Activated CD4-positive, alpha-beta memory T cell treated with anti-CD3 and anti-CD28 coated beads for 36 hours (primary cell): Measurements from ENCODE around the gene IL1R2. TPM values are rescaled to one million over a fixed set of nuclear protein-coding genes. Genes with fewer than 3 reads are reported as not detected.
"Not testable (repeated sequence)": the region's sequence is repeated elsewhere in the genome, so short reads cannot be mapped to it uniquely, and the experiment has no call there.

Experiments
- CTCF ChIA-PET: fragments of 350-600 bp; sonication (Branson Sonifier 250); formaldehyde crosslinking; loops from one replicate; lab custom pipeline; 2021; ENCODE audit warnings: antibody characterized with exemption, inconsistent platforms; lab: Charles Lee
- POLR2A ChIA-PET: fragments of 350-600 bp; sonication (Branson Sonifier 250); formaldehyde crosslinking; loops from one replicate; lab custom pipeline; 2021; ENCODE audit warnings: antibody characterized with exemption; lab: Charles Lee
- DNase-seq: peaks from one replicate; pipeline ENCODE4 v3.0.0-alpha.2; 2020
- H3K27ac Mint-ChIP-seq: one replicate; pipeline ENCODE4 v1.8.0; 2021; ENCODE audit warnings: mixed read lengths
- H3K27me3 Mint-ChIP-seq: one replicate; pipeline ENCODE4 v1.8.0; 2021; ENCODE audit warnings: mixed read lengths
- H3K36me3 Mint-ChIP-seq: one replicate; pipeline ENCODE4 v1.8.0; 2021; ENCODE audit warnings: mixed read lengths
- H3K4me1 Mint-ChIP-seq: one replicate; pipeline ENCODE4 v1.8.0; 2021; ENCODE audit warnings: low read depth, mixed read lengths
- H3K4me3 Mint-ChIP-seq: one replicate; pipeline ENCODE4 v1.8.0; 2021; ENCODE audit warnings: mild to moderate bottlenecking, mixed read lengths
- H3K9me3 Mint-ChIP-seq: one replicate; pipeline ENCODE4 v1.8.0; 2021; ENCODE audit warnings: mixed read lengths
- intact Hi-C: fragments of 100-400 bp; cut with micrococcal nuclease; formaldehyde crosslinking; loops from one replicate; pipeline ENCODE4 v1.15.1; 2023
- total RNA-seq, 2 experiments: library from RNA; stranded (reverse); gene quantifications; one replicate each; pipeline ENCODE4 v1.2.3, GENCODE V29; 2021

The IL1R2 gene
- total RNA-seq, 2 experiments from 2014 or later = 35.6 to 36.2 TPM

DNA sequence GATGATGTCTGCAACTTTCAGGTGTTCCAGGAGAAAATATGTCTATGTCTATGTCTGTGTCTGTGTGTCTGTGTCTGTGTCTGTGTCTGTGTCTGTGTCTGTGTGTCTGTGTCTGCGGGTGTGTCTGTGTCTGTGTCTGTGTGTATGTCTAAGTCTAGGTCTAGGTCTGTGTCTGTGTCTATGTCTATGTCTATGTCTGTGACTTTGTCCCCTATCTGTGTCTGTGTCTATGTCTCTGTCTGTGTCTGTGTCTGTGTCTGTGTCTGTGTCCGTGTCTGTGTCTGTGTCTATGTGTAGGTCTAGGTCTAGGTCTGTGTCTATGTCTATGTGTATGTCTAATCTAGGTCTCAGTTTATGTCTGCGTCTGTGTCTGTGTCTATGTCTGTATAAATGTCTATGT, 10.5 kb downstream of the IL1R2 start:
- Mint-ChIP-seq H3K27me3 (peaks cover 7% of the 10 kb centered on the region), H3K27ac (no peak overlapping the region), H3K9me3 (no peaks in the 10 kb centered on the region), H3K4me1 (peaks cover 40% of the 10 kb centered on the region), H3K4me3 (no peak overlapping the region), H3K36me3 (peaks cover 4% of the 10 kb centered on the region)
- intact Hi-C loops = no loop called here
- POLR2A ChIA-PET = interaction anchor here (0.6 to 4.1 kb wide), 8 partner anchors 10 to 365 kb away, joined by 3 to 28 read pairs (median 4); partner anchors contain the start of gene IL1R1
- CTCF ChIA-PET = interaction anchor here (0.7 to 4.4 kb wide), 7 partner anchors 9 to 660 kb away, joined by 3 to 46 read pairs (median 12); no protein-coding TSS in a partner anchor
- no peak for DNase-seq

DNA sequence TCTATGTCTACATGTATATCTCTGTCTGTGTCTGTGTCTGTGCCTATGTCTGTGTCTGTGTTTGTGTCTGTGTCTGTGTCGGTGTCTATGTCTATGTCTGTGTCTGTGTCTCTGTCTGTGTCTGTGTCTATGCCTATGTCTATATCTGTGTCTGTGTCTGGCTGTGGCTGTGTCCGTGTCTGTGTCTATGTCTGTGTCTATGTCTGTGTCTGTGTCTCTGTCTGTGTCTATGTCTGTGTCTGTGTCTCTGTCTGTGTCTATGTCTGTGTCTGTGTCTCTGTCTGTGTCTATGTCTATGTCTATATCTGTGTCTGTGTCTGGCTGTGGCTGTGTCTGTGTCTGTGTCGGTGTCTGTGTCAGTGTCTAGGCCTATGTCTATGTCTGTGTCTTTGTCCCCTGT, 11.1 kb downstream of the IL1R2 start:
- H3K27me3 Mint-ChIP-seq, intact Hi-C loops, H3K9me3 Mint-ChIP-seq, POLR2A ChIA-PET, H3K4me3 Mint-ChIP-seq, CTCF ChIA-PET, H3K27ac Mint-ChIP-seq, DNase-seq, H3K36me3 Mint-ChIP-seq: not testable (repeated sequence)
- peaks cover 38% of the 10 kb centered on the region for H3K4me1 Mint-ChIP-seq

DNA sequence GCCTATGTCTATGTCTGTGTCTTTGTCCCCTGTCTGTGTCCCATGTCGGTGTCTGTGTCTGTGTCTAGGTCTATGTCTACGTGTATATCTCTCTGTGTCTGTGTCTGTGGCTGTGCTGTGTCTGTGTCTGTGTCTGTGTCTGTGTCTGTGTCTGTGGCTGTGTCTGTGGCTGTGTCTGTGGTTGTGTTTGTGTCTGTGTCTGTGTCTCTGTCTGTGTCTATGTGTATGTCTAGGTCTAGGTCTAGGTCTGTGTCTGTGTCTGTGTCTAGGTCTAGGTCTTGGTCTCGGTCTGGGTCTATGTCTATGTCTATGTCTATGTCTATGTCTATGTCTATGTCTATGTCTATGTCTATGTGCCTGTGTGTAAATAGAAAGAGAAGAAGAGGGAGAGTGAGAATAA, 11.9 kb downstream of the IL1R2 start:
- POLR2A ChIA-PET = interaction anchor here (1.3 kb wide), 1 partner anchor 103 kb away, joined by 4 read pairs; no protein-coding TSS in a partner anchor

DNA sequence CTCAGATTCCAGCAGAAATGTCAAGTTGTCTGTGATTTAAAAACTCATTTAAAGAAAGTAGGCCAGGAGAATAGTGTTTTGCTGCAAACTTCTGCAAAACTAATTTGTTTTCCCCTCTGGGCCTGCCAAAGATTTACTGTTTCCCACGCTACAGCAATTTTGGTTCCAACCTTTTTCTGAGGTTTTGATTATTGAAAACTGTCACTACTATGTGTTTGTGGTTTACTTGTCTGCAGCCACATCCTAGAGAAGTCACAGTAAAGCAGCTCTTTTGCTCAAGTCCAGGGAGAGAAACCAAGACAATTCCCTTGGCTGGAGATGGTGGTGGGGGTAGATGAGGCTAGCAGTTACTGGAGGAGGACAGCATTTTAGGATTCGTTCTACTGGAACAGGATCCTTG, 12.8 kb downstream of the IL1R2 start:
- H3K27me3 Mint-ChIP-seq = peaks cover 1% of the 10 kb centered on the region
- CTCF ChIA-PET = interaction anchor here (1.1 to 5.4 kb wide), 8 partner anchors 9 to 247 kb away, joined by 3 to 148 read pairs (median 5); no protein-coding TSS in a partner anchor
- peaks cover 24% of the 10 kb centered on the region for H3K4me1 Mint-ChIP-seq
- peak; percentile 24 for DNase-seq
- no peaks in the 10 kb centered on the region for H3K9me3 Mint-ChIP-seq
- POLR2A ChIA-PET = interaction anchor here (1.0 to 1.3 kb wide), 4 partner anchors 58 to 123 kb away, joined by 3 to 4 read pairs (median 4); no protein-coding TSS in a partner anchor
- no peak overlapping the region for H3K27ac Mint-ChIP-seq
- intact Hi-C loops = loop anchor here (2.0 kb wide), 1 partner anchor 110 kb away; no protein-coding TSS in a partner anchor
- H3K36me3 Mint-ChIP-seq = peaks cover 8% of the 10 kb centered on the region
- no peak overlapping the region for H3K4me3 Mint-ChIP-seq

More for the DNA sequence above, 11.9 kb downstream of the IL1R2 start:
- H3K4me1 Mint-ChIP-seq = peaks cover 31% of the 10 kb centered on the region
- H3K36me3 Mint-ChIP-seq = peaks cover 7% of the 10 kb centered on the region
- CTCF ChIA-PET = interaction anchor here (1.1 to 1.5 kb wide), 4 partner anchors 9 to 248 kb away, joined by 3 to 8 read pairs (median 4); no protein-coding TSS in a partner anchor
- DNase-seq = no peak
- intact Hi-C loops = loop anchor here (2.0 kb wide), 1 partner anchor 111 kb away; no protein-coding TSS in a partner anchor
- no peak overlapping the region for H3K4me3 Mint-ChIP-seq
- H3K9me3 Mint-ChIP-seq = no peaks in the 10 kb centered on the region
- no peak overlapping the region for H3K27ac Mint-ChIP-seq
- H3K27me3 Mint-ChIP-seq = peaks cover 1% of the 10 kb centered on the region

DNA sequence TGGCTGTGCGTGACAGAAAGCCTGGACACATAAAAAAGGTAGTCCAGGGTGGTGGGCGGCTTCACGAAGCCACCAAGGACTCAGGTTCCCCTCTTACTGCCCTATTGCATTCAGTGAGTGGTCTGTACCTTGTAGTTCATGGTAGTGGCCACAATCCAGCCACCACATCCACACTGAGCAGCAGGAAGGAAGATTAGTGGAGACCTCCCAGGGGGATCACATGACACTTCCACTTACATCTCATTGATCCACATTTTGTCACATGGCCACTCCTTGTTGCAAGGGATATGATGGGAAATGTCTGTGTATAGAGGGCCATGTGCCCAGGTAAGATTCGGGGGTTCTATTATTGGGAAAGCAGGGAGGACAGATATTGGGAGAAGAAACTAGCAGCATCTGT, 13.7 kb downstream of the IL1R2 start:
- intact Hi-C loops = loop anchor here (2.0 kb wide), 1 partner anchor 109 kb away; no protein-coding TSS in a partner anchor
- Mint-ChIP-seq H3K27ac (no peak overlapping the region), H3K4me3 (no peak overlapping the region), H3K36me3 (peaks cover 13% of the 10 kb centered on the region), H3K4me1 (peaks cover 22% of the 10 kb centered on the region), H3K9me3 (no peaks in the 10 kb centered on the region), H3K27me3 (peaks cover 1% of the 10 kb centered on the region)
- ChIA-PET CTCF (interaction anchor here (0.6 to 5.4 kb wide), 36 partner anchors 10 to 443 kb away, joined by 3 to 148 read pairs (median 5); partner anchors contain the start of gene IL1R1), POLR2A (interaction anchor here (1.0 to 1.2 kb wide), 3 partner anchors 57 to 99 kb away, joined by 3 read pairs; no protein-coding TSS in a partner anchor)
- no peak for DNase-seq

DNA sequence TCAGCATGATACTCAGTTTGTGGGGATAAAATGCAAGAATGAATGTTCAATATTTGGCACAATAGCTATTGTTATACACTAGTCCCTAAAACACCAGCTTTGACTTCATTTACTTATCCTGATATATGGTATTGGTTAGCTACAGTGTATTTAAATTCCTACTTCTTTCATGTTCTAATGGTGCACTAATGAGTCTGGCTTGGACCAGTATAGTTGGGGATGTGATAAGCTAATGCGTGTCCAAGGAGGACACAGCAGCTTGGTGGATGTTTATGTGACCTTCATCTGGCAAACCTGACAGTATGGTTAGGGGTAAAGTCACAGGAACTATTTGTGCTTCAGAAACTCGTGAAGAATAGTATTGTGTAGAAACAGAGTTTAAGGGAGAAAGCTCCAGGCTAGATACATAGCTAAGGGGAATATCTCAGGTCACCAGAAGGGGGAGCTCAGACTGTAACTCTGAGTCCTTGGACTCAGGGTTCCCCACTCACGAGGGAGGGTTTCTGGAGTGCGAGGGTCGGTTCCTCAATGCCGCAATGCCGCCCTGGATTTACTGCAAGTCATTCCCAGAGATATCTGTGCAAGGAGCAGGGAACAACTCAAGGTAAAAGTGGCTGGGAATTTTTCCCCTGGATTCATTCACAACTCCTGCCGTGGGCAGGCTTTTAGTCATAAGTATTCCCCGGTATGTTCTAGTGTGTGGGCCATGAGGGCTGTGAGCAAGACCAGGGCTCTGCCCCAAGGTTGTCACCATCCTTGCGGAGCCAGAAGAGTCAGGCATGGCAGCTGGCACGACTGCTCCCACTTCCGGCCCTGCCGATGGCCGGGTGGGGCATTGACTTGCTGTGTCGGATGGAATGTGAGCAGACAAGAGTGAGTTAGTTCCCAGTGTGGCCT, 14.5 kb downstream of the IL1R2 start:
- Mint-ChIP-seq H3K4me3 (peak overlapping the region; percentile 33), H3K36me3 (peaks cover 20% of the 10 kb centered on the region), H3K4me1 (peaks cover 21% of the 10 kb centered on the region), H3K27me3 (peaks cover 1% of the 10 kb centered on the region), H3K27ac (no peak overlapping the region), H3K9me3 (no peaks in the 10 kb centered on the region)
- intact Hi-C loops = loop anchor here (2.0 kb wide), 1 partner anchor 109 kb away; no protein-coding TSS in a partner anchor
- ChIA-PET CTCF (interaction anchor here (0.6 to 5.4 kb wide), 58 partner anchors 9 to 697 kb away, joined by 3 to 148 read pairs (median 4); partner anchors contain the start of genes IL1R1 and RNF149), POLR2A (interaction anchor here (1.0 kb wide), 1 partner anchor 77 kb away, joined by 3 read pairs; no protein-coding TSS in a partner anchor)
- peak; percentile 51 for DNase-seq

DNA sequence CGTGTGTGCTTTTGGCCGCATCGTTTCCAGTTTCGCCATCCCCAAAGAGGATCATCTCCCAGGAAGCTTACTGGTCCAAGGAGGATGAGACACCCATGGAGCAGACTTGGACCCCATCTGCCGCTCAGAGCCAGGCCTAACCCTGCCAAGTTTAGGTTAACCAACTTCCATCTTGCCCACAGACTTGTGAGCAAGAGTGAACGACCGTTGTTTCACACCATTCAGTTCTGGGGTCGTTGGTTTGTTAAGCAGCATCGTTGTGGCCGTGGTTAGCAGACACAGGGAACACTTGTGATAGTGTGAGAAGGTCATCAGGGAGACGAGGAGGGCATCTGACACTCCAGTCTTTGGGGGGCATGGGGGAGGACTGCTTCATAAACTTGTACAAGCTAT, 15.1 kb downstream of the IL1R2 start:
- ChIA-PET POLR2A (no interaction called here), CTCF (interaction anchor here (1.0 to 5.4 kb wide), 23 partner anchors 8 to 430 kb away, joined by 3 to 148 read pairs (median 7); partner anchors contain the start of gene IL1R1)
- intact Hi-C loops = no loop called here
- no peak for DNase-seq
- Mint-ChIP-seq H3K36me3 (peaks cover 20% of the 10 kb centered on the region), H3K9me3 (no peaks in the 10 kb centered on the region), H3K27ac (no peak overlapping the region), H3K4me1 (peaks cover 25% of the 10 kb centered on the region), H3K4me3 (peak overlapping the region; percentile 33), H3K27me3 (peaks cover 1% of the 10 kb centered on the region)

DNA sequence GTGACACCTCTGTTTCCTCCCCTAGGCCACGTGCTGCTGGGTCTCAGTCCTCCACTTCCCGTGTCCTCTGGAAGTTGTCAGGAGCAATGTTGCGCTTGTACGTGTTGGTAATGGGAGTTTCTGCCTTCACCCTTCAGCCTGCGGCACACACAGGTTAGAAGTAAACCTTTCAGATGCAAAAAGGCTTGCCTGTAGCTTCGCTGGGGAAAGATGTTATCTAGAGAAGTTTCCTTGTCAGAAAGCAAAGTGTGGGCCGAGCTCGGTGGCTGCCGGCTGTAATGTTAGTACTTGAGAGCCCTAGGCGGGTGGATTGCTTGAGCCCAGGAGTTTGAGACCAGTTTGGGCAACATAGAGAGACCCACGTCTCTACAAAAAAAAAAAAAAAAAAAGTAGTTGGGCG, 16.7 kb downstream of the IL1R2 start:
- Mint-ChIP-seq H3K27me3 (peaks cover 1% of the 10 kb centered on the region), H3K27ac (no peak overlapping the region), H3K36me3 (peaks cover 27% of the 10 kb centered on the region), H3K4me3 (no peak overlapping the region), H3K9me3 (peaks cover 3% of the 10 kb centered on the region), H3K4me1 (peaks cover 38% of the 10 kb centered on the region)
- CTCF ChIA-PET = interaction anchor here (1.0 to 5.4 kb wide), 6 partner anchors 11 to 348 kb away, joined by 3 to 148 read pairs (median 26); no protein-coding TSS in a partner anchor
- POLR2A ChIA-PET = interaction anchor here (1.1 kb wide), 1 partner anchor 133 kb away, joined by 3 read pairs; no protein-coding TSS in a partner anchor
- DNase-seq = no peak
- intact Hi-C loops = no loop called here

DNA sequence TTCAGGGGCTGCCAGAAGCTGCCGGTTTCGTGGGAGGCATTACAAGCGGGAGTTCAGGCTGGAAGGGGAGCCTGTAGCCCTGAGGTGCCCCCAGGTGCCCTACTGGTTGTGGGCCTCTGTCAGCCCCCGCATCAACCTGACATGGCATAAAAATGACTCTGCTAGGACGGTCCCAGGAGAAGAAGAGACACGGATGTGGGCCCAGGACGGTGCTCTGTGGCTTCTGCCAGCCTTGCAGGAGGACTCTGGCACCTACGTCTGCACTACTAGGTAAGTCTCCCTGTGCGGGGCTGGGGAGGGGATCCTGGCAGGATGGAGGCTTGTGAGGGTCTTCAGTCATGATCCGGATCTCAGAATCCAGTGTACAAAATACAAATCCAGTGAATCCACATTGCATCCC, 17.8 kb downstream of the IL1R2 start:
- Mint-ChIP-seq H3K27me3 (peaks cover 1% of the 10 kb centered on the region), H3K9me3 (peaks cover 8% of the 10 kb centered on the region), H3K4me1 (peaks cover 48% of the 10 kb centered on the region), H3K36me3 (peaks cover 32% of the 10 kb centered on the region), H3K4me3 (no peak overlapping the region), H3K27ac (peak overlapping the region; percentile 19)
- DNase-seq = no peak
- intact Hi-C loops = no loop called here
- ChIA-PET CTCF (interaction anchor here (5.0 to 5.4 kb wide), 2 partner anchors 10 to 231 kb away, joined by 48 to 148 read pairs; no protein-coding TSS in a partner anchor), POLR2A (no interaction called here)

DNA sequence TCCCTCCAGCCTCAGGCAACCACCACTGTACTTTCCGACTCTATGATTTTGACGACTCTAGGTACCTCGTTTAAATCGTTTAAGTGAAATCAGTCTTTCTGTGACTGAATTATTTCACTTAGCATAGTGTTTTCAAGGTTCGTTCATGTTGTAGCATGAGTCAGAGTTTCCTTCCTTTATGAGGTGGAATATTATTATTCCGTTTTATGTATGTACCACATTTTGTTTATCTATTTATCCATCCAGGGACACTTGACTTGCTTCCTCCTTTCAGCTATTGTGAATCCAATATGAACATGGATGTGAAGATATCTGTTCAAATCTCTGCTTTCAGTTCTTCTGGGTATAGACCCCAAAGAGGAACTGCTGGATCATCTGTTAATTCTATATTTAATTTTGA, 19.1 kb downstream of the IL1R2 start:
- Mint-ChIP-seq H3K36me3 (peaks cover 34% of the 10 kb centered on the region), H3K27ac (peak overlapping the region; percentile 85), H3K4me1 (peaks cover 49% of the 10 kb centered on the region), H3K27me3 (peaks cover 1% of the 10 kb centered on the region), H3K9me3 (peaks cover 8% of the 10 kb centered on the region), H3K4me3 (peak overlapping the region; percentile 1)
- POLR2A ChIA-PET = interaction anchor here (5.3 kb wide), 1 partner anchor 11 kb away, joined by 28 read pairs; no protein-coding TSS in a partner anchor
- CTCF ChIA-PET = interaction anchor here (0.7 to 5.5 kb wide), 4 partner anchors 9 to 432 kb away, joined by 3 to 39 read pairs (median 4); no protein-coding TSS in a partner anchor
- DNase-seq = no peak
- intact Hi-C loops = no loop called here

DNA sequence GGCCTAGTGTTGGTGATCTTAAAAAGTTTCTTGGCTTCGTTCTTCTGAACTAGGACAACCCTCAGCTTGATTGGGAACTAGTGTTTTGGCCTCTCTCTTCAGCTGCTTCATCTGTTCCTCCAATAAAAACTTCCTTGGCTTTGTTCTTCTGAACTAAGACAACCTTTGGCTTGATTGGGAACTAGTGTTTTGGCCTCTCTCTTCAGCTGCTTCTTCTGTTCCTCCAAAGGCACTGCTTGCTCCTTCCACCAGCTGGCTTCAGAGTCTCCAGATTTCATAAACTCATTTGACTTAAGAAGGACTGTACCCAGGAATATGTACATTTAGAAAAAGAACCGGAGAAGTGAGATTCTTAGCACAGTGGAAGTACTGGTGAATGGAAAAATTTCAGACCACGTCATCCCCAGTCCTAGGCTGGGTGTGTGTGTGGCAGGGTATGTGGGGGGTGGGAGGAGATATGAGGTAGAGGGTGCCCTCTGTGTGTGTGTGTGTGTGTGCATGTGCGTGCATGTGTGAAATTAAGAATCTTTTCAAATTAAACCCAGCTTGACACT, 20.4 kb downstream of the IL1R2 start:
- ChIA-PET POLR2A (interaction anchor here (1.0 to 5.3 kb wide), 2 partner anchors 12 to 50 kb away, joined by 4 to 28 read pairs; no protein-coding TSS in a partner anchor), CTCF (interaction anchor here (0.7 to 5.5 kb wide), 5 partner anchors 8 to 229 kb away, joined by 3 to 39 read pairs (median 5); no protein-coding TSS in a partner anchor)
- peaks cover 49% of the 10 kb centered on the region for H3K4me1 Mint-ChIP-seq
- no peak overlapping the region for H3K4me3 Mint-ChIP-seq
- peak overlapping the region; percentile 70 for H3K27ac Mint-ChIP-seq
- peaks cover 8% of the 10 kb centered on the region for H3K9me3 Mint-ChIP-seq
- peaks cover 38% of the 10 kb centered on the region for H3K36me3 Mint-ChIP-seq
- intact Hi-C loops = loop anchor here (1.0 kb wide), 1 partner anchor 11 kb away; no protein-coding TSS in a partner anchor
- H3K27me3 Mint-ChIP-seq = no peaks in the 10 kb centered on the region
- no peak for DNase-seq
